HG02885 (cell line): Measurements from ENCODE around the gene ACOX2.
"Not testable (repeated sequence)": the region's sequence is repeated elsewhere in the genome, so short reads cannot be mapped to it uniquely, and the experiment has no call there.

Source experiments
- ATAC-seq: cut with Tn5 transposase; IDR thresholded peaks from one replicate; pipeline ENCODE4 v1.9.1; 2021; ENCODE audit warnings: mild to moderate bottlenecking; ENCODE audit not compliant: unreplicated experiment, poor library complexity

The ACOX2 gene

DNA sequence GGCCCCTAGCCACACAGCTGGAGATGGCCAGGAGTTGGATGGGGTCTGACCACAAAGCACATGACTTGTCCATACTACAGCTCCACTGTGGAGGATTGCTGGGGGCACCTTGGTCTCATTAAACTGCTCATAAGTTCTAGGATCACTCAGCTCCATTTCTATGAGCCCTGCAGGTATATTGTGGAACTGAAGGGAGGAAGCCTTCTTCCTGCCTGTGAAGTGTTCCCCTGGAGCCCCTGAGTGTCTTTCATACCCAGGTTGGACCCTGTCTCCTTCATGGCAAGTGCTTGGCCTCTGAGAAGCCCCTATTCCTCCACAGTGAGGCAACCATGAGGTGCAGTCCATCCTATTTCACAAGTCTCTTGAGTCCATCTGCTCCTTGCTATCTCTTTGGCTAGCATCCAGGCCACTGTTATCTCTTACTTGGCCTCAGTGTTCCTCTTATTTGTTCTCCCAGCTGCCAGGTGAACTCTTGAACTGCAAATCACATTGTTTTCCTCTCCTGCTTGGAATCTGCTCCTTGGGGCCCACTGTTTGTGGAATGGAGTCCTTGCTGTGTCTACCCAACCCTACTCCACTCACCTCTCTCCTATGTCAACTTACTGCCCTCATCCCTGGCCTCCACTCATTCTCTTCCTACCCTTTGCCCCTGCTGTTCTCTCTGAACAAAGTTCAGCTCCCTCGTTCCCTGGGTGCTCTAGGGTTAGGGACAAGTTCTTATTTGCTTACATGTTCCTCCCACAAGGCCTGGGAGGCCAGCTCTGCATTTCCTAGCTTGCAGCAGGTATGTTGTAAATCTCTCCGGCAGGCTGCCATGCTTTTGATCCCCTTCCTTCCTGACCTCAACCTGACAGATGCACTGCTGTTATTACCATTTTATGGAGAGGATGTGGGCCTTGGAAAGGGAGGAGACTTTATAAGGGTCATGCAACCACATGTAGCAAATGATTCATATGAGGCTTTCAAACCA is 1.2 kb downstream of the ACOX2 start:
- no peak for ATAC-seq

DNA sequence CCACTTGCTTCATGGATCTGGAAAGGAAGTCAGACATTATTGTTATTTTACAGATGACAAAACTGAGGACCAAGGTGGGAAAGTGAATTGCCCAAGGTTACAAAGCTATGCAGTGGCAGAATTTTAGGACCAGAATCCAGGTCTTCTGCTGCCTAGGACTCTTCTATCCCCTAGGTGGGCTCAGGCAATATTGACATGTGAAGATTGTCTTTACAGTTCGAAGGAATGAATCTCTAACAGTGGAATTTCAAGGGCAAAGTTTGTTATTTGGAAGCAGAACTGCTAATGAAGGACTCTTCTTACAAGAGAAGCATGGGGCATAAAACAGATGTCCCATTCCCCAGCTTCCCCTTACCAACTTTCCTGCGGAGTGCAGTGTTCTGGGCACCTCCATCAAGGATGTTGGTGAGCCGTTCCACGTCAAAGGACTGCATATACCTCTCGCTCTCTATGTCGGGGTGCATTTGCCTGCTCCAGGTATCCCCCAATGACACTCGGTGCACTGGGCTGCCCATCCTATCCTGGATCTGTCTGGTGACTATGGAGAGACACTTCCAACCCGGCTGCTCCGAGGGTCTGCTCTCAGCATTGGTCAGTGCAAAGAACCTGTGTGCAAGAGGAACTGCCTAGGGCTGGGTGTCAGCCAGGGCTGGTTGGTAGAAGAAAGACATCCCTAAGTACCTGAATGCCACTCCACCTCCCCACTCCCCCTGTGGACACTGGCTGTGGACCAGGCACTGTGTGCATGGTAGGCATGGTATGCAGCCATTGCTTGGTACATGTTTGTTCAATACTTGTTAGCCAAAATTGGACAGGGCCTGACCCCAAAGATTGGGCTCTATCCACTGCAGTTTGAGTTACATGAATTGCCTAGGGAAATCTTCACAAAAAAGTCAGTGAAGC is 2.1 kb downstream of the ACOX2 start:
- no peak for ATAC-seq

DNA sequence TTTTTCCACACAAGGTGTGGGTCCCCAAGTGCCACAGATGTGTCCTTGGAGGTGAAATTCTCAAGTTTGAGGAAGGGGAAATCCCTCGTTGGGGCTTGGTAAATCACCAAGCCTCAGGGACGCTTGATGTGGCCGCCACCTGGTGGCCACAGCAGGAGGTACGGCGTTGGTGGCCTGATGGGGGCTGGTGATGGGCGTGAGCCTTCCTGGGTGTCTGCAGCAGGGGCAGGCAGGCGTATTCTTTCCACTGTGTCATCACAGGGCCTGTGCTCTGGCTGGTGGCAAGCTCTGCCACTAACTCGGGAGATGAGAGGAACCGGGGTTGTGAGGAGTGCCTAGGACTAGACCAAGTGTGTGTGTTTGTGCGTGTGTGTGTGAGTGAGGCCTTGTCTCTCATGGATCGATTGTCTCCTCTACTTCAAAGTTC is 4.2 kb downstream of the ACOX2 start:
- peak; percentile 94 for ATAC-seq

DNA sequence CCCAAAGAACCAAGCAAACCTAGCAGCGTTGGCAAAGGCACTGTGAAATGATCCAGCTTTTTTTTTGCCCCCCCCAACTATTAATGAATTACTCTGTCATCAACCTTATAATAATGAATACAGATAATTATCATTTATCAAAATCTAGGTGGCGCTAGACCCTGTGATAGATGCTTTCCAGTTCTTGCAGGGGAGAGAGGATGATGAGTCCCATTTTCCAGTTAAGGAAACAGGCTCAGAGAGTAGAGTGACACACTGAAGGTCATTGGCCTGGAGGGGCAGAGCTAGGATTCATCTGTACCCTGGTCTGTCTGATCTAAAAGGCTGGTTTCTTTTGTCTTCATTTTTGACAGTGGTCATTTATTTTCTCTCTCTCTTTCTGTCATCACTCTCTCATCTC is 5.0 kb downstream of the ACOX2 start:
- ATAC-seq = no peak

DNA sequence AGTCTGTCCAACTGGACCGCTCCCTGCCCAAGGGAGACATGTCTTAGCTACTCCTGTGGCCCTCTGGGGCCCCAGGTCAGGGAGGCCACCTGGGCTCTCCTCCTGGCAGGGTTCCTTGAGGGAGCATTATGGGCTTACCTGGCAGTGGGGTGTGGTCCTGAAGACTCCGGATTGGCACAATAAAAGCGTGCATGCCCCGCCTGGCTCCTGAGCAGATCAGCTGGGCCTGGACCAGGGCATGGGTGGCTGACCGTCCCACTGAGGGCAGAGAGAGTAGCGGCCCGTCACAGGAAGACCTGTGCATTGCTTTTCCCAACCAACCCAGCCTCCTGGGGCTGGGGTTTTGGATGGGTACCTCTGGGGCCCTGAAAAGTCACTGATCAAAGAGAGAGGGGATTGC is 5.4 kb downstream of the ACOX2 start:
- no peak for ATAC-seq

DNA sequence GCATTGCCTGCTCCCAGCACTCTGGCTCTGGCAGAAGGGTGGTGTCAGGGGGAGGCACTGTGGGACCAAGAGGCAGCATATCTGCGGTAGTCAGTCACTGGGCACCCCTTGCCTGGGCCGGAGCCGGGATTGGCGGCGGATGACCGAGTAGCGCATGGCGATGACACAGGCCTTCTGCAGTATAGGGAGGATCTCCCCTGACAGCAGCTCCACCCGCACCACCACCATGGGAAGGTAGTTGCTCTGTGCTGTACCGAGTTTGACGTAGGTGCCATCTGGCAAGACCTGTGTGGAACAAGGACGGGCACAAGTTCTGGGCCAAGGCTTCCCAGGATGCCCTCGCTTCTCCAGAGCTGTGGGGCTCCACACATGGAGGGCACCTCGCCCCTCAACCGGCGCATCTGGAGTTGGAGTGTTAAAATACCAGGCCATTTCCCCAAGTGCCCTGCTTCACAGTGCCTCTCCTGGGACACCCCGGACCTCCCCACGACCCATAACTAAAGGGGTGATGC is 6.6 kb downstream of the ACOX2 start:
- no peak for ATAC-seq

DNA sequence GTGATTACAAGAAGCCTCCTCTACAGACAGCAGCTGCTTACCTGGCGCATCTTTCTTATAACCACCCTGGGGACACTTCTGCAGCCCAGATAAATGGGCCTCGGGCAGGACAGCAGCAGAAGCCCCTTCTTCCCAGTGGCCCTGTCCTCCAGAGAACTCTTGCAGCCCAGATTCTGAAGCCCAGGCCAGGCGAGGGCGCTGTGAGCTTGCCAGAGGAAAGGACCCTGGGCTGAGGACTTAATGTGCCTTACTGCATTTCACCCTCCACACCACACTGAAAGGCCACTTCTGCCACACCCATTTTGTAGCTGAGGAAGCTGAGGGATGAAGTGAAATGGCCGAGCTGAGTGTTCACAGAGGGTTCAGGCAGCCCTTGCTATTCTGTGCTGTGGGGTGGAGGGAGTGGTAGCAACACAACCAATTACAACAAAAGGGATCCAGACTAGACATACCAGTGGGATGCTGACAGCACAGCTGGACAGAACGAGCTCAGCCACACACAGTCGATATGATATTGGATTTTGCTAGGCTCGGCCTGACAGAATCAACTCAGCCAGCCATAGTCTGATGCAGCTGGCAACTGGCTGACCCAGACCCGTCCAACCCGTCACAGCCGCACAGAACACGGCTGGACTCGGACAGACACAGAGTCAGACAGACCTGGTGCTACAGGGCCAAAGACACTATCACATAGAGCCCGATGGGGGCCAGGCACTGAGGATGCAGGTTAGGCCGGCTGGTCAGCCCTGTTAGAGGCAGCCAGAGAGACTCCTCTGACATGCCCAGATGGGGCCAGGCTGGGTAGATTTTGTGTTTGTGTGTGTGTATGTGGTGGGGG is 7.3 kb downstream of the ACOX2 start:
- ATAC-seq = no peak

DNA sequence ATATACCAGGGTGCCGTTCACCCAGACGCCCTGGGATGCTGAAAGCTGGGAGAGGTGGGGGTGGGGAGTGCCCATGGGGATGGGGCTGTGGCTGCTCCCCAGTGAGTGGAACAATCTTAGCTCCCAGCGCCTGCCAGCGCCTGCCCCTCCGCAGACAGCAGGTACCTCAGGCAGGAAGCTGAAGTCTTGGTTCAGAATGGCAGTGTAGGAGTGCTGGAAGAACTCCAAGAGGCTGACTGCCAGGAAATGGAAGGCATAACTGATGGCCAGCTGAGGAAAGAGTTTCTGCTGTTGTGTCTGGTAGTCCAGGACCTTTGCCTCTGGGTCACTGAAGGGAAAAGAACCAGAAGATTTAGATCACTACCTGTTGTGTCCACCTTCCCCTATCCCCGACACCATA is 8.4 kb downstream of the ACOX2 start:
- no peak for ATAC-seq

DNA sequence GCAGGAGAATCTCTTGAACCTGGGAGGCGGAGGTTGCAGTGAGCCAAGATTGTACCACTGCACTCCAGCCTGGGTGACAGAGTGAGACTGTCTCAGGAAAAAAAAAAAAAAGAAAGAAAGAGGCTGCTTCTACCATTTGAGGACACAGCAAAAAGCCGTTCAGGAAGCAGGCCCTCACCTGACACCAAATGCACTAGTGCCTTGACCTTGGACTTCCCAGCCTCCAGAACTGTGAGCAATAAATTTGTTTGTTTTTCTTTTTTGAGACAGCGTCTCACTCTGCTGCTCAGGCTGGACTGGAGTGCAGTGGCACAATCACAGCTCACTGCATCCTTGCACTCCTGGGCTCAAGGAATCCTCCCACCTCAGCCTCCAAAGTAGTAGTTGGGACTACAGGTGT is 9.6 kb downstream of the ACOX2 start:
- ATAC-seq = not testable (repeated sequence)

DNA sequence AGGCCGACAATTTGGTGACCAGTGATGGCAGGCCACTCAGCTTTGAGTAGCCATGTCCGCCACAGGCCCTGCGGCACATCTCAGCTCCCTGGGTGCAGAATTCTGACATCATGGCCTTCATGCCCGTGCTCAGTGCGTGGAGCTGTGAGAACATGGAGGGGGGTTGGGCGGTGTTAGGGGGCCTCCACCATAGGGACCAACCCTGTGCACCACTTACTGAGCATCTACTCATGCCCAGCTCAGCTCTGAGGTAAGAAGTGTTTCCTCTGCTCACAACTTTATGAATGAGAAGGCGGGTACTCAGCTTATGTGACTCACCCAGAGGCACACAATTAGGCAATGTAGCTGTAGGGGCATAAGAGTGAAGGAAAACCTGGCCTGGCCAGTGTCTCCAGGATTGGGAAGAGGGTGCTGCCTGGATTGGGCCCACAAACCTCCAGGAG is 10.5 kb downstream of the ACOX2 start:
- no peak for ATAC-seq

DNA sequence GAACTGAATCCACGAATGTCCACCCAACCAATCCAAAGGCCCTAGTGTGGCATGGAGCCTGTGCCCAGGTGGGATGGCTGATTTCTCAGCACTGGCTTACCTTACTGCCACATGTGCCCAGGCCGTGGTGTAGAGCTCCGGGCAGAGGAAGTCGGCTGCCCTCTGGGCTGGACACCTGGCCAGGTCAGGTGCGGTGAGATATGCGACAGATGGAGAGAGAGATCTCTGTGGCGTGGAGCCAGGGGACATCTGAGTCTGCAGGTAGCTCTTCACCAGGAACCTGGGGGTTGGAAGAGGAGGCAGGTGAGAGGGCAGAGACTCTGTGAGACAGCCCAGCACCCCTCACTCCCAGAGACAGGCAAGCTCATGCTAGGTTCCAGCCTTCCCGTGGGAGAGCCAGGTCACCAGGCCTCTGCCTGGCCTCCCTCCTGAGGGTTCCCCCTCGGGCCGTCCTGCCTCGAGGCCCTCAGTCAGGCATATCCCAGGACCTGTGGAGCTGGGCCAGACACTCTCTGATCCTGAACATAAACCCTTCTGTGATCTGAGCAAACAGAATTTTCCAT is 12.6 kb downstream of the ACOX2 start:
- ATAC-seq = no peak

DNA sequence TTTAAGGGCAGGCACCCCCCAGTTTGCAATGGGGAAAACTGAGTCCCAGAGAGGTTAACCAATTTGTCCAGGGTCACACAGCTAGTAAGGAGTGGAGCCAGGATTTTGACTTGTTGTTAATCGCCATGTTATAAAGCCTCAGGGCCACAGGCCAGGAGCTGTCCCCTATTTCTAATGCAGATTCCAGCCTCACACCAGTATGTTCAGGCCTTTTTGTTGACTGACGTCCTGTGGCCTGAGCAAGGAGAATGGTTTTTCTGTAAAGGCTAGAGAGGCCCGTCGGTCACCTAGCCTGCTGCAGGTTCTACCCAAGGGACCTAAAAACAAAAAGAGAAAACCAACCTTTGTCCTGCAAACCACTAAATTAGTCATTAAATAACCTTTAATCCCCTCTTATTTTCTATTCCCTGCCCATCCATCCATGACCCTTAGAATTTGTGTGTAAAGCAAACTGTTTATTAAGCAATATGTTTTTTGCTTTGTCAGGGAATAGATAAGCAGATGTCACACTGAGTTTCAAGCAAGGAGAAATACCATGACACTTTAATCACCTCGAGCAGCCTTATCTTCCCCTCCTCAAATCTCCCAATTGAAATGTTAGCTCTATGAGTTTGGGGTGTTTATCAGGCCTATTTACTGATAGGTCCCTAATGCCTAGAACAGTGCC is 14.1 kb downstream of the ACOX2 start:
- no peak for ATAC-seq

DNA sequence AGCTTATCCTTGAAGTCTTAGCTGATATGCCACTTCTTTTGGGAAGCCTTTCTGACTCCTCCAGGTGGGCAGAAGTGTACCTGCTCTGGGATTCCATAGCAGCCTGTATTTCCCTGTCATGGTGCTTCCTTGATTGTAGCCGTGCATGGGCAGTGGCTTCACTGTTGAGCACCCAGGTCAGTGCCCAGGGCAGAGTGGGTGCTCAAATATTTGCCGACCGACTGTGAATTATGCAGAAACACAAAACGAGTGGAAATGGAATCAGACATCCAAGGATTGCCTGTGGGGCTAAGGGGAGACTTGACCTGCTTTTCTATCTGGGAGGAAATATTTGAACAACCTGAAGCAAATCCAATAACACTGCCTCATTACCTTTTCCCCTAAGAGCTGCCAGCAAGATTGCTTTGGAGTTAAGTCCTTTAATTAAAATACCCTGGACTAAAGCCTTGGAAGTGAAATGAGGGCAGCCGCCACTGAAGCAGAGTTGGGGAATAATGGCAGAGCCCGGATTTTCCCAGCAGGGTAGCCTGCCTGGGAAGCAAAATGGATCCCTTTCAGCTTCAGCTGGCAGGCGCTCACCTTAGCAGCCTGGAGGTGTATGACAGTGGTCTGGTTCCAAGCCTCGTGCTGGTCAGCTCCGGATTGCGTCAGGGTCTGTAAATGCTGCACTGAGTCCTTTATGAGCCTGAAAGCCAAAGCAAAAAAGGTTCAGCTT is 14.9 kb downstream of the ACOX2 start:
- no peak for ATAC-seq

DNA sequence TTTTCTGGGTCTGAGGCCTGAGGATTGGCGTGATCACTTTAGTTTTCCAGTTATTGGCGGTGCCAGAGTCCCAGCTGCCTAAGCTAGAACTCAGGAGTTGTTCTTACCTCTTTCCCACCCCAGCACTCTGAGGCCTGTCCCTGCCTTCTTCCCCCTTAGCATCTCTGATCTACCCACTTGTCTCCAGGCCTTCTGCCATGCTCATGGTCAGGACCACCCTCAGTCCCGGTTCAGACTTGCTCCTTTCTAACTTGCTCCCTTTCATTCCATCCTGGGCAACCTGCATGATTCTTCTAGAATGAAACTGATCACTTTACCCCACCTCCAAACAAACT is 15.7 kb downstream of the ACOX2 start:
- ATAC-seq = no peak

DNA sequence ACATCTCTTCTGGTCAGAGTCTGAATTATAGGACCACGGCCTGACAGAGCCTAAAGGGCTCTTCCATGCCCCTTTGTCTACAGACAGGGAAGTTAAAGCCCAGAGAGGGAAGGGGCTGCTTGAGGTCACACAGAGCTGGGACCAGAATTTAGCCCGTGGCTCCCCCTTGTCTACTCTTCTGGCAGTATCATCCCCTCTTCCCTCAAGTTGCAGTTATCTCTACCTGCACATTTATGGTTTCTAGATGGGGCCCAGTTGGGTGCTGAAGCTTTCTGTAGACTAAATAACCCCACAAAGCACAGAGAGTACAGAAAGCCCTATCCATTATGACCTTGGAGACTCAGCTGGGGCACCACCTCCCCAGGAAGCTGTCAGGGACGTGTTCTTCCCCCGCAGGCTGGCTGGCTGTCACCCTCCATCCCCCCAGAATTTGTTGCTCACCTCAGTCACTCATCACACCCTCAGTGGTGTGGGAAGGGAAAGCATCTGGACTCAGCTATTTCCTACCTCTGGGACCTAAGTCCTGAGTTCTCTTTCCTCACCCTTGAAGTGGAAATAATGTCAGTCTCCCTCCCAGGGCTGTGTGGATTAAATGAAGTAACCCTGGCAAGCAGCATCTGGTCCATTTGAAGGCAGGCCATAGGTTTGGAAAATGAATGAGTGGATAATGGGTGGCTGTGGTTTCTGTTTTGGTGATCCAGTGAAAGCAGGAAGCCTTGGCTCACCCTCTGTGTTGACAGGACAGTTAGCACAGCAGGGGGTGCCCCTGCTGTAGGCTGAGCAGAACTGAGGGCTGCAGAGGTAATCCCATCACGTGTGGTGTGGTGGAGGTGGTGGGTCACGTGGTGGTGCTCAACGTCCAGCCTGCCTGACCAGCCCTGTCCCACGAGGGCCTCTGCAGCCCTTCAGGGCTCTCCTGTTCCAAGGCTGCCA is 16.3 kb downstream of the ACOX2 start:
- ATAC-seq = no peak

DNA sequence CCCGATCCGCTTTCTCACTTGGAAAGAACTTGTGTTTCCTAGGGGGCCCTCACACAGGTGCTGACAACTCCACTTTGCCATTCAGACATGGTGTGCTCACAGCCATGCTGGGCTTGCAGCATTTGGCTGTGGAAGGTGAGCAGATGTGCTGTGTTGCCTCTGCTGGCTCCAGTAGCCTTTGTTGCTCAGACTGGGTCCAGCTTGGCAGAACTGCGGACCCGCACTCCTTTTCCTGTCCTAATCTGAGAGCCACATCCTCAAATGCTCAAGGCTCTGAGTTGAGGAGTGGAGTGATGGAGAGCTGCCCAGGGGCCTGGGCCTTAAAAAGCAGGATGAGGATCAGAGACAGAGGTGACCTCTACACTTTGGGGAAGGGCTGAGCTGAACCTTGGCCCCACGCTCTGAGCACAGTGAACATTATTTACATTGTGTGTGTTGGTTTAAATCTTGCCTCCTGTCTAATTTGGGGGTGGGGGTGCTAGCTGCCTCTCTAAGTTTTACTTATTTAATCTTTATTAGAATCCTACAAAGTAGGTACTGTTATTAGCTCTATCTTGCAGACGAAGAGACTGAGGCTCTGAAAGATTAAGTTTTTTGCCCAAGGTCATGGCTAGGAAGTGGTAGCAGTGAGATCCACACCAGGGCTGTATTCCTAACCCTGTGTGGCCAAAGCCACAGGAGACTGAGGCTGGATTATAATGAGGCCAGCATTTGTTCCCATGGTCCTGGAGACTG is 17.2 kb downstream of the ACOX2 start:
- ATAC-seq = no peak

DNA sequence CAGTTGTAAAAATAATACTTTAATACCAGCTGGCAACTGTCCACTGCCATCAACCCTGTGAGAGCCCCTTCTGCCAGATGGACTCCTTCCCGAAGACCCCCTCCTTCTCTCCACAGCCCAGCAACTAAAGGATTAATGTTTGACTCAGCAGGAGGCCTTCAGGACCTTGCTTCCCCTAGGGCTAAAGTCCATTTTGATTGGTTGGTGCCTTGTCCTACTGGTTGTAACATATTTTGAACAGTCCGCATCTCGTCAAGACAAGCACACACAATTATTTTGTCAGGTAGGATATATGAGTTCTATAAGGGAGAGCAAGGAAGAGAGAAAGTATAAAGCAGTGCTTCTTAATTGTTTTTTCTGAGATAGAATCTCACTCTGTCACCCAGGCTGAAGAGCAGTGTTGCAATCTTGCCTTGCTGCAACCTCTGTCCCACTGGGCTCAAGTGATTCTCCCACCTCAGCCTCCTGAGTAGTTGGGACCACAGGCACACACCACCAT is 18.6 kb downstream of the ACOX2 start:
- no peak for ATAC-seq
